Measurements from ENCODE around the gene AURKB.

GRCh38 chr17:8185582-8186445 is 24.6 kb downstream of the AURKB start:
- TF ChIP-seq CTCF (IDR thresholded peaks at IDR 0.05) (no peak), POLR2A (IDR thresholded peaks at IDR 0.05) (no peak)

All from testis (tissue), 2 donors.